ENCODE data around the gene PLXDC2. TPM values are rescaled to one million over a fixed set of nuclear protein-coding genes. Genes with fewer than 3 reads are reported as not detected.

PLXDC2 gene
- total and polyA plus RNA-seq, 2 experiments from 2014 or later: 10.3 to 22.6 TPM

DNA sequence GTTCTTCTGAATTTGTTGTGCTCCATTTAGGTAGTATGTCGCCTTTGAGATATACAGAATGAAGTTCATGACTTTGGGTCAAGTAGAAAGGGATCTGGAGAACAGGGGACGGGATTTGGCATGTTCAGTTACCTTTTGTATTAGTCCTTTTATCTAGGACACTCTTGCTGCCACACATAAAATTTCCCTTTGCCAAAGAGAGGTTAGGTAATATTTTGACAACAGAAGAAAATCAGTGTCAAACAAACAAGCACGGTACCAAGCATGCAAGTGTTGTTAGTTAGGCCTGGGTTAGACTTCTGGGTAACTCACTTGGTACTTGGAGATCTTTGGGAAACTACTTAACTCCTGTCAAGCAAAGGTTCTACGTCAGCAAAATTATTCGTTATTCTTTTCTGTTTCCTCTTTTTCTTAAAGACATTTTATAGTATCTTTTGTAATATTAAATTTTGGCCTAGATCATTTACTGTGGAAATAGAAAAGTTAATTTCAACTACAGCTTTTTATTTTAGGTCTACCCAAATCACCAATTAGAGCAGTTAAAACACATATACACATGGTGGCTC lies 116.7 kb downstream of the PLXDC2 start:
- Histone ChIP-seq H3K27me3 (no peaks in the 10 kb centered on the region), H3K36me3 (no peaks in the 10 kb centered on the region), H3K27ac (no peak overlapping the region), H3K4me3 (no peak overlapping the region), H3K4me1 (ENCODE audit: low read depth) (peaks cover 14% of the 10 kb centered on the region), H3K9me3 (ENCODE audit: low read depth) (no peaks in the 10 kb centered on the region)
- TF ChIP-seq, protein P1, sequence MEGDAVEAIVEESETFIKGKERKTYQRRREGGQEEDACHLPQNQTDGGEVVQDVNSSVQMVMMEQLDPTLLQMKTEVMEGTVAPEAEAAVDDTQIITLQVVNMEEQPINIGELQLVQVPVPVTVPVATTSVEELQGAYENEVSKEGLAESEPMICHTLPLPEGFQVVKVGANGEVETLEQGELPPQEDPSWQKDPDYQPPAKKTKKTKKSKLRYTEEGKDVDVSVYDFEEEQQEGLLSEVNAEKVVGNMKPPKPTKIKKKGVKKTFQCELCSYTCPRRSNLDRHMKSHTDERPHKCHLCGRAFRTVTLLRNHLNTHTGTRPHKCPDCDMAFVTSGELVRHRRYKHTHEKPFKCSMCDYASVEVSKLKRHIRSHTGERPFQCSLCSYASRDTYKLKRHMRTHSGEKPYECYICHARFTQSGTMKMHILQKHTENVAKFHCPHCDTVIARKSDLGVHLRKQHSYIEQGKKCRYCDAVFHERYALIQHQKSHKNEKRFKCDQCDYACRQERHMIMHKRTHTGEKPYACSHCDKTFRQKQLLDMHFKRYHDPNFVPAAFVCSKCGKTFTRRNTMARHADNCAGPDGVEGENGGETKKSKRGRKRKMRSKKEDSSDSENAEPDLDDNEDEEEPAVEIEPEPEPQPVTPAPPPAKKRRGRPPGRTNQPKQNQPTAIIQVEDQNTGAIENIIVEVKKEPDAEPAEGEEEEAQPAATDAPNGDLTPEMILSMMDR (IDR thresholded peaks at IDR 0.05; ENCODE audit: low read depth, low read length): no peak
- DNase-seq (ENCODE audit: low read depth in 1 of 2, low spot score in 1 of 2): no peak

DNA sequence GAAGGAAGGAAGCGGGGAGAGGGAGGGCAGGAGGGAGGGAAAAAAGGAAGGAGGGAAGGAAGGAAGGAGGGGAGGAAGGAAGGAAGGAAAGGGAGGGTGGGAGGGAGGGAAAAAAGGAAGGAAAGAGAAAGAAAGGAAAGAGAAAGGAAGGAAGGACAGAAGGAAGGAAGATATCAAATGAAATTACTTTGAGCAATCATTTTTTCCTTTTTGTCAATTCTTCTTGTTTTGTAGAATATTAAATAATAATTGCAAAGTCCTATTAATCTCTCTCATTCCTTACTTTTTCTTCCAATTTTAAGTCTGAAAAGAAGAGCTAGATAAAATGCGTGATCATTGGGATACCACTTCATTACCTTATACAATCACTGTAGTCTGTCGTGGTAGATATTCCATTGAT lies 117.5 kb downstream of the PLXDC2 start:
- no peaks in the 10 kb centered on the region for H3K27me3 ChIP-seq
- H3K36me3 ChIP-seq: no peaks in the 10 kb centered on the region
- DNase-seq (ENCODE audit: low read depth in 1 of 2, low spot score in 1 of 2): no peak
- H3K27ac ChIP-seq: no peak overlapping the region
- H3K4me1 ChIP-seq (ENCODE audit: low read depth): peaks cover 14% of the 10 kb centered on the region
- TF ChIP-seq, protein P1 (IDR thresholded peaks at IDR 0.05; ENCODE audit: low read depth, low read length): no peak
- H3K9me3 ChIP-seq (ENCODE audit: low read depth): no peaks in the 10 kb centered on the region
- H3K4me3 ChIP-seq: no peak overlapping the region

DNA sequence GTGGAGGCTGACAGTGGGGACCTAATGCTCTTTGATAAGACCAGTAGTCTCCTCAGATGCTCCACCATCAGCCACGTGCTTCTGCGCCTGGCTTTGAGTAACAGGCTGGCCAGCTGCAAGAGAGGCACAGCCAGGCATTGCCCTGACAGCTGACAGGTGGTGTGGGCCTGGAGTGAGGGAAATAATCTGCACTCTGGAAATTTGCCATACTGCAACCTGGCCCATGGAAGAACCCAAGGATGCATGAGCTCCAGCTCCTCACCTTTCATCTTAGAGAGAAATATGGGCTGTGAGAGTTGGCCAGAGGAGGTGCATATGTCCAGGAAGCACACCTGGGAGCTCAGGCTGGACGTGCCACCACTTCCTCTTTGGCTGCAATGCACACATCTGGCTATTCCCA lies 118.9 kb downstream of the PLXDC2 start:
- Histone ChIP-seq H3K4me3 (no peak overlapping the region), H3K36me3 (no peaks in the 10 kb centered on the region), H3K27me3 (no peaks in the 10 kb centered on the region), H3K9me3 (ENCODE audit: low read depth) (no peaks in the 10 kb centered on the region), H3K4me1 (ENCODE audit: low read depth) (peaks cover 14% of the 10 kb centered on the region), H3K27ac (no peak overlapping the region)
- TF ChIP-seq, protein P1 (IDR thresholded peaks at IDR 0.05; ENCODE audit: low read depth, low read length): no peak
- DNase-seq (ENCODE audit: low read depth in 1 of 2, low spot score in 1 of 2): no peak

DNA sequence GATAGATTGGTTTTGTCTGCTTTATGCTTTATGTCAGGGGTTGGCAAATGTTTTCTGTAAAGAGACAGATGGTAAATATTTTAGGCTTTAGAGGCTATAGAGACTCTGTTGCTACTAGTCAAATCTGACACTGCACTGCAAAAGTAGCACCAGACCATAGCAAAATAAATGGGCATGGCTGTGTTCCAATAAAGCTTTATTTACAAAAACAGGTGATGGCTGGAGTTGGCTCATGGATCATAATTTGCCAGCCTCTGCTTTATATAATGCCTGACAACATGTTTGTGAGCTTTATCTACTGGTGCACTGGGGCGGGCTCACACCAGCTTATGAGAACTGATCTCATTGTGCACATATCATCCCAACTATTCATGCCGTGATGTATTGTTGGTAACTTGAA lies 120.1 kb downstream of the PLXDC2 start:
- no peak overlapping the region for H3K4me3 ChIP-seq
- no peaks in the 10 kb centered on the region for H3K9me3 ChIP-seq (ENCODE audit: low read depth)
- H3K4me1 ChIP-seq (ENCODE audit: low read depth): peaks cover 14% of the 10 kb centered on the region
- no peaks in the 10 kb centered on the region for H3K27me3 ChIP-seq
- H3K27ac ChIP-seq: no peak overlapping the region
- TF ChIP-seq, protein P1 (IDR thresholded peaks at IDR 0.05; ENCODE audit: low read depth, low read length): no peak
- no peak for DNase-seq (ENCODE audit: low read depth in 1 of 2, low spot score in 1 of 2)
- H3K36me3 ChIP-seq: no peaks in the 10 kb centered on the region

DNA sequence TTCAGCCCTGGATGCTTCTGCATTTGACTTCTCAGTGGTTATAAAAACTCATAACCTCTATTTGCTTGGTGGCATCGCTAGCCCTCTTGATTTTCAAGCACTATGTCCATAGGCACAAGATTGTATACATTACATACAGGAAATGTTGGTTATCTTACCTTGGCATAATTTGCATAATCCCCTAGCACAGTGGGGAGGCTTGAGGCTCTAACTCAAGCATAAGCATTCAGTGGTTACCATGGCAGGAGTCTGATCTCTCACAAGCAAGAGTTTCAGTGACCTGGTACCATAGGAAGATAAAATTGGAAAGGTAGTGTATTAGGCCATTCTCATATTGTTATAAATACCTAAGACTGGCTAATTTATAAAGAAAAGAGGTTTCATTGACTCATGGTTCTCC lies 121.8 kb downstream of the PLXDC2 start:
- Histone ChIP-seq H3K27me3 (no peaks in the 10 kb centered on the region), H3K27ac (no peak overlapping the region), H3K36me3 (no peaks in the 10 kb centered on the region), H3K4me1 (ENCODE audit: low read depth) (no peaks in the 10 kb centered on the region), H3K4me3 (no peak overlapping the region), H3K9me3 (ENCODE audit: low read depth) (no peaks in the 10 kb centered on the region)
- DNase-seq (ENCODE audit: low read depth in 1 of 2, low spot score in 1 of 2): no peak
- TF ChIP-seq, protein P1 (IDR thresholded peaks at IDR 0.05; ENCODE audit: low read depth, low read length): no peak
